Astrocyte (in vitro differentiated cells and primary cell): ENCODE measurements around the gene ADAP1.

Source experiments
- EZH2 ChIP-seq: IDR thresholded peaks from 2 replicates; pipeline ENCODE4 v1.6.1; 2012; ENCODE audit warnings: mild to moderate bottlenecking, low read length, inconsistent platforms; ENCODE audit not compliant: insufficient read depth
- TF ChIP-seq, protein P1 (sequence below): IDR thresholded peaks from 2 replicates; pipeline ENCODE4 v1.5.1; 2011; ENCODE audit warnings: low read depth, mild to moderate bottlenecking, inconsistent platforms, low read length, moderate library complexity; ENCODE audit not compliant: insufficient read depth

DNA sequence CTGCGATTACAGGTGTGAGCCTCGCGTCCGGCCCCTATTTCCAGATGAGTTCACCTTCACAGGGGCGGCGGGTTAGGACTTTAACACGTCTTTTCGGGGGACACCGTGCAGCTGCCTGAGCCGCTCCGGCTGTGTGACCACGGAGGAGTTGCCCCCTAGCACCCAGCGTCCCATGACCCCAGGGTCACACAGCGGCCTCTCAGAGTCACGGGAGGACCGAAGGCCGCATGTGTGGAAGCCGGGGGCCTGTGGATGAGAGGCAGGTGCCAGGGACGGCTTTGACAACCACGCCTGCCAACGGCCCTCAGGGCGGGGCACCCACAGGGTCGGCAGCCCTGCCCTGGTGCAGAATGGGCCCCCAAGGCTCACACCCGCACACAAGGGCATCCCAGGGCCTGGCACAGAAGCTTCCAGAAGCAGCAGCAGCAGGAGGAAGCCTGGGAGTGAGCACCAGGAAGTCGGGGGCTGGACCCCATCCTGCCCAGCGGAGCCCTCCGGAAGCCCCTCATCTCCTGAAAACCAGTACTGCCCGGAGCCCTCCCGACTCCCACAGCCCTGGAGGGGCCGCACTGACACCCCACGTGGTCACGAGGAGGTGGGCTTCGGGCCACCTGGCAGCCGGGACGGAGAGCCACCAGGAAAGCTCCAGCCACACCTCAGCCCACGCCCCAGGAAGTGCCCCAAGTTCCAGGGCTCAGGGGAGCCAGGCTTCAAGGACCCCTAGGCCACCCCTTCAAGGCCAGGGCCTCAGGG is 32.7 kb downstream of the ADAP1 start:
- TF ChIP-seq, protein P1, sequence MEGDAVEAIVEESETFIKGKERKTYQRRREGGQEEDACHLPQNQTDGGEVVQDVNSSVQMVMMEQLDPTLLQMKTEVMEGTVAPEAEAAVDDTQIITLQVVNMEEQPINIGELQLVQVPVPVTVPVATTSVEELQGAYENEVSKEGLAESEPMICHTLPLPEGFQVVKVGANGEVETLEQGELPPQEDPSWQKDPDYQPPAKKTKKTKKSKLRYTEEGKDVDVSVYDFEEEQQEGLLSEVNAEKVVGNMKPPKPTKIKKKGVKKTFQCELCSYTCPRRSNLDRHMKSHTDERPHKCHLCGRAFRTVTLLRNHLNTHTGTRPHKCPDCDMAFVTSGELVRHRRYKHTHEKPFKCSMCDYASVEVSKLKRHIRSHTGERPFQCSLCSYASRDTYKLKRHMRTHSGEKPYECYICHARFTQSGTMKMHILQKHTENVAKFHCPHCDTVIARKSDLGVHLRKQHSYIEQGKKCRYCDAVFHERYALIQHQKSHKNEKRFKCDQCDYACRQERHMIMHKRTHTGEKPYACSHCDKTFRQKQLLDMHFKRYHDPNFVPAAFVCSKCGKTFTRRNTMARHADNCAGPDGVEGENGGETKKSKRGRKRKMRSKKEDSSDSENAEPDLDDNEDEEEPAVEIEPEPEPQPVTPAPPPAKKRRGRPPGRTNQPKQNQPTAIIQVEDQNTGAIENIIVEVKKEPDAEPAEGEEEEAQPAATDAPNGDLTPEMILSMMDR = no peak
- no peak for TF ChIP-seq EZH2
